CD4-positive, alpha-beta T cell treated with Interleukin-15 for 4 hours (primary cell): Measurements from ENCODE around the gene GDPD5.
A peak's percentile ranks its signal among the peaks of the same experiment; 100 is the strongest.

Experiments used
- DNase-seq: peaks from one replicate; pipeline ENCODE4 v3.0.0-alpha.2; 2020; ENCODE audit warnings: low spot score

GDPD5 gene, protein sequence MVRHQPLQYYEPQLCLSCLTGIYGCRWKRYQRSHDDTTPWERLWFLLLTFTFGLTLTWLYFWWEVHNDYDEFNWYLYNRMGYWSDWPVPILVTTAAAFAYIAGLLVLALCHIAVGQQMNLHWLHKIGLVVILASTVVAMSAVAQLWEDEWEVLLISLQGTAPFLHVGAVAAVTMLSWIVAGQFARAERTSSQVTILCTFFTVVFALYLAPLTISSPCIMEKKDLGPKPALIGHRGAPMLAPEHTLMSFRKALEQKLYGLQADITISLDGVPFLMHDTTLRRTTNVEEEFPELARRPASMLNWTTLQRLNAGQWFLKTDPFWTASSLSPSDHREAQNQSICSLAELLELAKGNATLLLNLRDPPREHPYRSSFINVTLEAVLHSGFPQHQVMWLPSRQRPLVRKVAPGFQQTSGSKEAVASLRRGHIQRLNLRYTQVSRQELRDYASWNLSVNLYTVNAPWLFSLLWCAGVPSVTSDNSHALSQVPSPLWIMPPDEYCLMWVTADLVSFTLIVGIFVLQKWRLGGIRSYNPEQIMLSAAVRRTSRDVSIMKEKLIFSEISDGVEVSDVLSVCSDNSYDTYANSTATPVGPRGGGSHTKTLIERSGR

GRCh38 chr11:75525433-75526191, at the start of gene GDPD5:
Gene GDPD5 (minus strand): TSS chr11:75525941. CDS start chr11:75477735, 48,206 bp downstream.
- peak; percentile 86 for DNase-seq

GRCh38 chr11:75574698-75575602, 49.2 kb upstream of the GDPD5 start:
- no peak for DNase-seq

DNA sequence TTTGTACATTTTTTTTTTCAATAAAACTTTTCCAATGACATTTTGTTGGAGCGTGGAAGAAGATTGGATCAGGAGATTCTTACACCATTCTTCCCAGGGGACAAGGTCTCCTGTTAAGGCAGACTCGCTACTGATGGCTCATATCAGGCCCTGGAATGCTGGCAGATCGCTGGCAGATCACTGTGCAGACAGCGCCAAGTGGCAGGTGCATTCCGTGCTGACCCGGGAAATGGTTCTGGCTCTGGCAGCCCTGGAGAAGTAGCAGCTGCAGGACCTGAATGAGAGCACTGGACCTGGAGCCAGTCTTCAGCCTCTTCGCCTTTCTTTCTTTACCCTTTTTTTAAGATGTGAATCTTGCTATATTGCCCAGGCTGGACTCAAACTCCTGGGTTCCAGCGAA, 47.0 kb upstream of the GDPD5 start:
- DNase-seq, result no peak

DNA sequence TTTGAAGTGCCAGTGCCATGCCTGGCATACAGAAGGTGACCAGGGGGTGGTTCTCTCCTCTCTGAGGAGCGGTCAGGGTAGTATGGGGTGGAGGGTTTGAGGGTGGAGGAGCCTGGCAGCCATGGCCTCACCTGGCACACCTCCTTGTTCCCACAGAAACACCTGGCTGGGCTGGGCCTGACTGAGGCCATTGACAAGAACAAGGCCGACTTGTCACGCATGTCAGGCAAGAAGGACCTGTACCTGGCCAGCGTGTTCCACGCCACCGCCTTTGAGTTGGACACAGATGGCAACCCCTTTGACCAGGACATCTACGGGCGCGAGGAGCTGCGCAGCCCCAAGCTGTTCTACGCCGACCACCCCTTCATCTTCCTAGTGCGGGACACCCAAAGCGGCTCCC, 45.9 kb upstream of the GDPD5 start:
- no peak for DNase-seq

DNA sequence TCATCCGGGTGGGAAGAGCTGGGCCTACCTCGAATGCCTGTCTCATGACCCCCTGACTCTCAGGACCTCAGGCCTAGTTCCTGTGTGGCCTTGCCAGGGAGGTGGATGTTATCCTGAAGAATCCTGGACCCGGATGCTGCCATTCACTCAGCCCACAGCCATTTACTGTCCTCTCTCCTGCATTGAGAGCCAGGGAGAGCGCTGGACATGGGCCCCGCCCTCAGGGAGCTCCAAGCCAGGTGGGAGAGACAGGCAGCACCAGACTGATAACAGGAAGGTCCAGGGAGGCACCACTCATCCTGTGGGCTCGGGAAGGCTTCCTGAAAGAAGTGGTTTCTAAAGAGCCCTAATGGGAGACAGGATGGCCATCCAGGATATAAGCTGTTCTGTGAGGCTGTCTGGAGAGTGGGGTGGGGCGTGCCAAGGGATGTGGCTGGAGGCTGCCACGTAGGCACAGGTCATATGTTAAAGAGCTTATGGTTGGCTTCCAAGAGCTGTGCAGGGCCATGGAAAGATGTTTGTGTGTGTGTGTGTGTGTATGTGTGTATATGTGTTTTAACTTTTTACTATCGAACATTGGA, 44.9 kb upstream of the GDPD5 start:
- DNase-seq, result no peak

DNA sequence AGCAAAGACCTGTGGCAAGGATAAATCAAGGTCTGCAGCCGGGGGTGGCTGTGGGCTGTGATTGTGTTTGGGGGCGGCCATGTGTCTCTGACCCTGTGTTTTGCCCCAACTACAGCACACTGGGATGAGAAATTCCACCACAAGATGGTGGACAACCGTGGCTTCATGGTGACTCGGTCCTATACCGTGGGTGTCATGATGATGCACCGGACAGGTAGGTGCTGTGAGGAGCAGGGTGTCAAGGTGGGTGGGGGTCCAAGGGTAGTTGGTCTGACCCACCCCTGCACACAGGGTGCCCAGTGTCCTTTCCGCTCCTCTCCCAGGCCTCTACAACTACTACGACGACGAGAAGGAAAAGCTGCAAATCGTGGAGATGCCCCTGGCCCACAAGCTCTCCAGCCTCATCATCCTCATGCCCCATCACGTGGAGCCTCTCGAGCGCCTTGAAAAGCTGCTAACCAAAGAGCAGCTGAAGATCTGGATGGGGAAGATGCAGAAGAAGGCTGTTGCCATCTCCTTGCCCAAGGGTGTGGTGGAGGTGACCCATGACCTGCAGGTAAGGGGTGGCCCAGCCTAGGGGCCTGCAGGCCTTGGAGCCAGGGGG, 43.0 kb upstream of the GDPD5 start:
- DNase-seq, result no peak

DNA sequence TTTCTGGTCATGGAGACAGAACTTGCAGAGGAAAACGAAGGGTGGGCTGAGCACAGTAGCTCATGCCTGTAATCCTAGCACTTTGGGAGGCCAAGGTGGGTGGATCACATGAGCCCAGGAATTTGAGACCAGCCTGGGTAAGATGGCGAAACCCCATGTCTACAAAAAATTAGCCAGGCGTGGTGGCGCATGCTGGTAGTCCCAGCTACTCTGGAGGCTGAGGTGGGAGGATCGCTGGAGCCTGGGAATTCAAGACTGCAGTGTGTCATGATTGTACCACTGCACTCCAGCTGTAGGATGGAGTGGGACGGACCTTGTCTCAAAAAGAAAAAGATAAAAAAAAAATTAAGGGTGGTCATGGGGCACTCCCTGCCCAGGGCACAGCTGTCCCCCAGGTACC, 42.2 kb upstream of the GDPD5 start:
- DNase-seq, result no peak

DNA sequence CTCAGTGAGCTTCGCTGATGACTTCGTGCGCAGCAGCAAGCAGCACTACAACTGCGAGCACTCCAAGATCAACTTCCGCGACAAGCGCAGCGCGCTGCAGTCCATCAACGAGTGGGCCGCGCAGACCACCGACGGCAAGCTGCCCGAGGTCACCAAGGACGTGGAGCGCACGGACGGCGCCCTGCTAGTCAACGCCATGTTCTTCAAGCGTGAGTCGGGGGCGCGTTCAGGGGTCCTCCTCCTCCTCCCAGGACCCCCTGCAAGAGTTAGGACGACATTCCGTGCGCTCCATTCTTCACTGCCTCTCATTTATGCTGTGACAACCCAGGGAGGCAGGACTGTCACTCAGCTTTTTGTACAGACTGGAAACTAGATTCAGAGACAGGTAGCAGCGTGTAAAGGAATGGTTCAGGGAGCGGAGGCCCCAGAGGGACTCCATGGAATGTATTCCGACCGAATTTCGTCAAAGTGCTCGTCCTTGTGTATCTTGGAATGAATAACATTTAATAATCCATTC, 41.1 kb upstream of the GDPD5 start:
- no peak for DNase-seq

DNA sequence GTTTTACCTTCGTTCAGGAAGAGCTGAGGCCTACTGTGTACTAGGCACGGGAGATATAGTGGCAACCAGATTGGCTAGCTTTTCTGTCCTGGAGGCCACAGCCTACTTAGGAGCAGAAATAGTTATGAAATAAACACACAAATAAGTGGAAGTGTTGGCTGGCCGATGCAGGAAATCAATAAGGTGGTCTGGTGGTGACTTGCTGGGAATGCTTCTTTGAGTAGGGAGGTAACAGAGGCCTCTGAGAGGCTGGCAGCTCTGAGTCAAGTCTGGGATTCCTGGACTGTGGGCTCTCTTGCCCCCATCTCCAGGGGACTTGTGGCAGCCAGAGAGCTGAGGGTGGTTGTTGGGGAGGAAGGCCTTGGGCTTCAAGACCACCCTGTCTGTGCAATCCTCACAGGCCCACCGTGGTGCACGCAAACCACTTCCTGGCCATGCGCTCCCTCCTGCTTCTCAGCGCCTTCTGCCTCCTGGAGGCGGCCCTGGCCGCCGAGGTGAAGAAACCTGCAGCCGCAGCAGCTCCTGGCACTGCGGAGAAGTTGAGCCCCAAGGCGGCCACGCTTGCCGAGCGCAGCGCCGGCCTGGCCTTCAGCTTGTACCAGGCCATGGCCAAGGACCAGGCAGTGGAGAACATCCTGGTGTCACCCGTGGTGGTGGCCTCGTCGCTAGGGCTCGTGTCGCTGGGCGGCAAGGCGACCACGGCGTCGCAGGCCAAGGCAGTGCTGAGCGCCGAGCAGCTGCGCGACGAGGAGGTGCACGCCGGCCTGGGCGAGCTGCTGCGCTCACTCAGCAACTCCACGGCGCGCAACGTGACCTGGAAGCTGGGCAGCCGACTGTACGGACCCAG, 40.4 kb upstream of the GDPD5 start:
- DNase-seq, result no peak

- DNase-seq, result no peak
These were observed 39.6 kb upstream of the GDPD5 start for GRCh38 chr11:75565221-75565814.

DNA sequence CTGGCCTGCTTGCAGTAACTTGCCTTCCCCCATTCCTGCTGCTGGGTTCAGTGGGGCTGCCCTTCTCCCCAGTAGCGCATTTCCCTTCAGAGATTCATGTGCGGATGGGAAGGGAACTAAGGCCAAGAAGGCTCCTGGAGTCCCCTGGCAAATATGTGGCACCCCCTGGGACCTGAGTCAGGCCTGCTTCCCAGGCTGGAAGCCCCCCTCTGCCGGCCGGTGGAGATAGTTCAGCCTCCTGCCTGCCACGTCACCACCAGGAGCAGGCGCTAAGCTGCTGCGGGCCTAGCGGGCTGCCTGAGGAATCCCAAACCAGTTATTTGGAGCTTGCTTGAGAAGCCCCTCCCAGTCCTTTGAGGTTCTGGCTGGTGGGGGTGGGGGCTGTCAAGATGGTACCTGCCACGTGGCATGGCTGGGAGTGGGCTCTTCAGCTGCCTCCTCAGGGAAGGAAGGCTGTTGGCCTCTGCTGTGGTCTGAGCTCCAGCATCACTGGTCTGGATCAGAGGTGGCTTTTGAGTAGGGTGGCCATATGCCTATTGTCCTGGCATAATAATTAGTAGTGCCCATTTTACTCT, 38.3 kb upstream of the GDPD5 start:
- no peak for DNase-seq

GRCh38 chr11:75563501-75563977, 37.8 kb upstream of the GDPD5 start:
- no peak for DNase-seq

DNA sequence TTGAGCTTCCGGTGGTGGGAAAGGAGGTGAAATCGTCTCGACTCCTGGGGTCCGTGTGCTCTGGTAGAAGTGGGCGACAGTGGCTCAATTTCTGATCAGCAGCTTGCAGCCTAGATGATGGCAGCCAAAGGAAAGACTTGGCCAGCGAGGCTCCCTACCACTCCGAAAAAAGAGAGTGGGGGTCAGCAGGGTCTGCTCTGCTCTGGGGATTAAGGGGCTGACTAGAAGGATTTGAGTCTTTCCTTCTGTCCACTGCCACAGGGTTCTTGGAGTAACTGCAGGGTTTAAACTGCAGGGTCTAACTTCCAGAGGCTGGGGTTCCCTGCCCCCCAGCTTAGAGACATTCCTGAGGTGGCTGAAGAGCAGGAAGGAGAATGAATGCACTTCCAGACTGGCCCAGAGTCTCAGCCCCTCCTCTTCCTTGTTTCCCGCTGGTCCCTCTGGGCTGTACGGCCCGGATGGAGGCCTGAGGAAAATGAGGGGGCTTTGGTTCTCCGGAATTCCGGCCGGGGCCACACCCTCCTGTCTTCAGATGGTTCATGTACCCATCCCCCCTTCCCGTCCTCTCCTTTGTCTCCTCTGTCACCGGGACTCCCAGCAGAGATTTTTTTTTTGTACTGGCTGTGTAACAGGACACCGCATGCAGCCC, 37.2 kb upstream of the GDPD5 start:
- no peak for DNase-seq

DNA sequence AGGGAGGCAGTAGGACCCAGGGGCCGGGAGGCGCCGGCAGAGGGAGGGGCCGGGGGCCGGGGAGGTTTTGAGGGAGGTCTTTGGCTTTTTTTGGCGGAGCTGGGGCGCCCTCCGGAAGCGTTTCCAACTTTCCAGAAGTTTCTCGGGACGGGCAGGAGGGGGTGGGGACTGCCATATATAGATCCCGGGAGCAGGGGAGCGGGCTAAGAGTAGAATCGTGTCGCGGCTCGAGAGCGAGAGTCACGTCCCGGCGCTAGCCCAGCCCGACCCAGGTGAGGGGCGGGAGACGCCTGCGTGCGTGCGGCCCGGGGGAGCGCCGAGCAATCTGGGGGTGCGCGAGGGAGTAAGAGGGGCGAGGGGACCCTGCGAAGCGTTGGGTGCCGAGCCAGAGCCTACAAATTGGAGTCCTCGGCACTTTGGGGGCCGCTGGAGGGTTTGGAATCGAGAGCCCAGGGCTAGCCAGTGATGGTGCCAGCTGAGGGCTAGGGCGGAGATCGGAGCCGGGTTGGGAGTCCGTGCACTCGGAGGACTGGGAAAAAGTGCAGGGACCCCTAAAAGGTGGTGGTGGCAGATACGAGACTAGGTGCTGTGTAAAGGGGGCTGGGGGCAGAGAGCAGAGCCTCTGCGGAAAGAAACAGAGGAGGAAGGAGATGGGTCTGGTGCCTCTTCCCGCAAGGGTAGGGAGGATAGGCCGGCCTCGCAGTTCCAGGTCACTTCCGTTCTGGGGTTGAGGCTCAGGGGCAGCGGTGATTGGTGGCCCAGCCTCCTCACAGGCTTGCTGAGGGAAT, 36.5 kb upstream of the GDPD5 start, which contains the start of gene SERPINH1:
Gene SERPINH1, plus strand, starts transcription at position 206 of the 788 bp plus-strand sequence. CDS start 4,097 bp downstream, outside the sequence.
- DNase-seq, result peak; percentile 59

- no peak for DNase-seq
These were observed 35.8 kb upstream of the GDPD5 start for GRCh38 chr11:75561426-75562047.

GRCh38 chr11:75560644-75561043, 34.9 kb upstream of the GDPD5 start:
- no peak for DNase-seq
